ENCODE measurements around the gene NAA25.
"Not testable (repeated sequence)": the region's sequence is repeated elsewhere in the genome, so short reads cannot be mapped to it uniquely, and the experiment has no call there.

Gene NAA25

GRCh38 chr12:112116232-112117060 lies 7.9 kb upstream of the NAA25 start:
- DNase-seq, result no peak

GRCh38 chr12:112115259-112116045 lies 6.9 kb upstream of the NAA25 start:
- no peak for DNase-seq

GRCh38 chr12:112112409-112113133 lies 4.0 kb upstream of the NAA25 start:
- no peak for DNase-seq

GRCh38 chr12:112111931-112112330 lies 3.3 kb upstream of the NAA25 start:
- no peak for DNase-seq

GRCh38 chr12:112110787-112111662 lies 2.4 kb upstream of the NAA25 start:
- not testable (repeated sequence) for DNase-seq

GRCh38 chr12:112107306-112108201 lies 1.0 kb downstream of the NAA25 start:
- DNase-seq, result peak; percentile 36

GRCh38 chr12:112105891-112106290 lies 2.7 kb downstream of the NAA25 start:
- no peak for DNase-seq

GRCh38 chr12:112103758-112104503 lies 4.7 kb downstream of the NAA25 start:
- DNase-seq, result peak; percentile 13

GRCh38 chr12:112102746-112103145 lies 5.8 kb downstream of the NAA25 start:
- DNase-seq, result not testable (repeated sequence)

- DNase-seq, result no peak
Measured at GRCh38 chr12:112102127-112102526, 6.5 kb downstream of the NAA25 start.

- not testable (repeated sequence) for DNase-seq
Measured at GRCh38 chr12:112100500-112100899, 8.1 kb downstream of the NAA25 start.

- DNase-seq, result no peak
Measured at GRCh38 chr12:112097641-112098040, 10.9 kb downstream of the NAA25 start.

- DNase-seq, result no peak
Measured at GRCh38 chr12:112096667-112097066, 11.9 kb downstream of the NAA25 start.

- DNase-seq, result no peak
Measured at GRCh38 chr12:112096070-112096469, 12.5 kb downstream of the NAA25 start.

GRCh38 chr12:112091563-112091962 lies 17.0 kb downstream of the NAA25 start:
- DNase-seq, result no peak

- DNase-seq, result no peak
Measured at GRCh38 chr12:112087851-112088250, 20.7 kb downstream of the NAA25 start.

GRCh38 chr12:112087055-112087850 lies 21.3 kb downstream of the NAA25 start:
- no peak for DNase-seq

- DNase-seq, result no peak
Measured at GRCh38 chr12:112066566-112066965, 42.0 kb downstream of the NAA25 start.

- no peak for DNase-seq
Measured at GRCh38 chr12:112063273-112063672, 45.3 kb downstream of the NAA25 start.

GRCh38 chr12:112061137-112061536 lies 47.4 kb downstream of the NAA25 start:
- no peak for DNase-seq

All from activated CD4-positive, CD25-positive, alpha-beta regulatory T cell treated with anti-CD3 and anti-CD28 coated beads, Interleukin-2, amount 50 U/mL, for 72 hours (primary cell).